WTC11 (cell line): ENCODE data around the gene CHMP1A. TPM values are rescaled to one million over a fixed set of nuclear protein-coding genes. Genes with fewer than 3 reads are reported as not detected.

Experiments
- ATAC-seq: fragments of 200-7000 bp; cut with Tn5 transposase; 2 replicates; pipeline ENCODE4 v1.10.0; 2021; ENCODE audit warnings: mild to moderate bottlenecking, moderate library complexity
- CTCF ChIA-PET: fragments of 300-600 bp; sonication (Branson Sonifier 250); formaldehyde crosslinking; loops from one replicate; lab custom pipeline; 2021; ENCODE audit warnings: antibody characterized with exemption; lab: Charles Lee
- POLR2A ChIA-PET: fragments of 350-600 bp; sonication (Branson Sonifier 250); formaldehyde crosslinking; loops from one replicate; lab custom pipeline; 2021; ENCODE audit warnings: antibody characterized with exemption; lab: Charles Lee
- DNase-seq: peaks from one replicate; pipeline ENCODE4 v3.0.0; 2021; ENCODE audit warnings: low spot score
- H3K27ac Mint-ChIP-seq: 2 replicates; pipeline ENCODE4 v1.8.0; 2021; ENCODE audit warnings: mixed read lengths
- H3K27me3 Mint-ChIP-seq: 2 replicates; pipeline ENCODE4 v1.8.0; 2021; ENCODE audit warnings: low read depth, mild to moderate bottlenecking, moderate library complexity, mixed read lengths
- H3K36me3 Mint-ChIP-seq: 2 replicates; pipeline ENCODE4 v1.8.0; 2021; ENCODE audit warnings: mixed read lengths
- H3K4me1 Mint-ChIP-seq: 2 replicates; pipeline ENCODE4 v1.8.0; 2022; ENCODE audit warnings: mixed read lengths
- H3K4me3 Mint-ChIP-seq: 2 replicates; pipeline ENCODE4 v1.8.0; 2021; ENCODE audit warnings: mild to moderate bottlenecking, moderate library complexity, mixed read lengths
- H3K9me3 Mint-ChIP-seq: 2 replicates; pipeline ENCODE4 v1.8.0; 2021; ENCODE audit warnings: mixed read lengths
- CREM ChIP-seq: sonication (generic); formaldehyde crosslinking; IDR thresholded peaks from 2 replicates; pipeline ENCODE4 v1.8.1; 2022; ENCODE audit warnings: mild to moderate bottlenecking, missing genetic modification reagents, moderate library complexity
- E2F4 ChIP-seq: sonication (generic); formaldehyde crosslinking; IDR thresholded peaks from 2 replicates; pipeline ENCODE4 v1.8.1; 2022; ENCODE audit warnings: low read depth, mild to moderate bottlenecking, moderate library complexity, missing genetic modification reagents, borderline replicate concordance
- FOXK1 ChIP-seq: sonication (generic); formaldehyde crosslinking; IDR thresholded peaks from 2 replicates; pipeline ENCODE4 v1.8.0; 2022; ENCODE audit warnings: mild to moderate bottlenecking, moderate library complexity, missing genetic modification reagents
- HMGA2 ChIP-seq: fragments of 250-450 bp; sonication (Bioruptor Pico); IDR thresholded peaks from 2 replicates; pipeline ENCODE4 v1.4.0; 2021; ENCODE audit warnings: mild to moderate bottlenecking, moderate library complexity
- JAZF1 ChIP-seq: fragments of 250-450 bp; sonication (Bioruptor Pico); IDR thresholded peaks from 2 replicates; pipeline ENCODE4 v1.9.0; 2021; ENCODE audit warnings: moderate library complexity, mild to moderate bottlenecking, inconsistent platforms
- MAX ChIP-seq: sonication (generic); formaldehyde crosslinking; IDR thresholded peaks from 2 replicates; pipeline ENCODE4 v1.8.0; 2022; ENCODE audit warnings: mild to moderate bottlenecking, missing genetic modification reagents
- MLX ChIP-seq: sonication (generic); formaldehyde crosslinking; IDR thresholded peaks from 2 replicates; pipeline ENCODE4 v1.8.1; 2023; ENCODE audit warnings: mild to moderate bottlenecking, missing genetic modification reagents, moderate library complexity
- MYBL2 ChIP-seq: sonication (generic); formaldehyde crosslinking; IDR thresholded peaks from 2 replicates; pipeline ENCODE4 v1.8.1; 2023; ENCODE audit warnings: mild to moderate bottlenecking, moderate library complexity, missing genetic modification reagents
- NFE2L1 ChIP-seq: sonication (generic); formaldehyde crosslinking; IDR thresholded peaks from 2 replicates; pipeline ENCODE4 v1.8.1; 2023; ENCODE audit warnings: missing genetic modification reagents
- PRDM15 ChIP-seq: sonication (generic); formaldehyde crosslinking; IDR thresholded peaks from 2 replicates; pipeline ENCODE4 v1.8.0; 2022; ENCODE audit warnings: missing genetic modification reagents
- RORB ChIP-seq: fragments of 250-450 bp; sonication (Bioruptor Pico); IDR thresholded peaks from 2 replicates; pipeline ENCODE4 v1.9.0; 2021; ENCODE audit warnings: mild to moderate bottlenecking
- STAT6 ChIP-seq: sonication (generic); formaldehyde crosslinking; conservative IDR thresholded peaks from 2 replicates; pipeline ENCODE4 v1.8.1; 2023; ENCODE audit warnings: mild to moderate bottlenecking, low read depth, missing genetic modification reagents, moderate library complexity
- TCF7 ChIP-seq: sonication (generic); formaldehyde crosslinking; IDR thresholded peaks from 2 replicates; pipeline ENCODE4 v1.8.0; 2022; ENCODE audit warnings: mild to moderate bottlenecking, low read depth, missing genetic modification reagents, moderate library complexity
- TEAD4 ChIP-seq: sonication (generic); formaldehyde crosslinking; IDR thresholded peaks from 2 replicates; pipeline ENCODE4 v1.8.0; 2022; ENCODE audit warnings: mild to moderate bottlenecking, missing genetic modification reagents
- TP53 ChIP-seq: sonication (generic); formaldehyde crosslinking; IDR thresholded peaks from 2 replicates; pipeline ENCODE4 v1.8.1; 2023; ENCODE audit warnings: mild to moderate bottlenecking, missing genetic modification reagents
- ZNF121 ChIP-seq: sonication (generic); formaldehyde crosslinking; IDR thresholded peaks from 2 replicates; pipeline ENCODE4 v1.8.0; 2023; ENCODE audit warnings: missing genetic modification reagents
- total RNA-seq: library from RNA; stranded (reverse); gene quantifications from 3 replicates; pipeline ENCODE4 v1.2.3, GENCODE V29; 2021
- TF ChIP-seq, protein P1 (sequence below): sonication (generic); formaldehyde crosslinking; IDR thresholded peaks from 2 replicates; pipeline ENCODE4 v1.8.0; 2023; ENCODE audit warnings: mild to moderate bottlenecking, missing genetic modification reagents

Gene CHMP1A
- total RNA-seq, 1 experiment from 2014 or later, result 76.0 TPM

GRCh38 chr16:89678258-89678657 is 20.8 kb upstream of the CHMP1A start:
- no peak overlapping the region for H3K27ac Mint-ChIP-seq
- ChIA-PET CTCF (interaction anchor here (0.6 kb wide), 1 partner anchor 35 kb away, joined by 3 read pairs; no protein-coding TSS in a partner anchor), POLR2A (no interaction called here)
- H3K36me3 Mint-ChIP-seq, result peaks cover 54% of the 10 kb centered on the region
- no peak overlapping the region for H3K4me3 Mint-ChIP-seq
- TF ChIP-seq ZNF121 (CRISPR knock-in tag) (no peak), CREM (no peak), TEAD4 (no peak), E2F4 (CRISPR knock-in tag) (no peak), PRDM15 (no peak), MAX (CRISPR knock-in tag) (no peak), MYBL2 (CRISPR knock-in tag) (no peak), MLX (CRISPR knock-in tag) (no peak), JAZF1 (CRISPR knock-in tag) (no peak), FOXK1 (CRISPR knock-in tag) (no peak)
- peaks cover 2% of the 10 kb centered on the region for H3K27me3 Mint-ChIP-seq
- ATAC-seq (no peak), DNase-seq (no peak)
- peaks cover 32% of the 10 kb centered on the region for H3K9me3 Mint-ChIP-seq
- no peaks in the 10 kb centered on the region for H3K4me1 Mint-ChIP-seq

GRCh38 chr16:89672177-89672941 is 14.9 kb upstream of the CHMP1A start:
- Mint-ChIP-seq H3K27ac (no peak overlapping the region), H3K4me1 (no peaks in the 10 kb centered on the region), H3K27me3 (peaks cover 6% of the 10 kb centered on the region; the same call in 1 of the 2 replicates), H3K4me3 (no peak overlapping the region), H3K36me3 (peaks cover 15% of the 10 kb centered on the region), H3K9me3 (peaks cover 17% of the 10 kb centered on the region)
- ChIA-PET CTCF (no interaction called here), POLR2A (no interaction called here)
- DNase-seq (no peak), ATAC-seq (no peak)
- TF ChIP-seq RORB (CRISPR knock-in tag), result no peak
- TF ChIP-seq, protein P1, sequence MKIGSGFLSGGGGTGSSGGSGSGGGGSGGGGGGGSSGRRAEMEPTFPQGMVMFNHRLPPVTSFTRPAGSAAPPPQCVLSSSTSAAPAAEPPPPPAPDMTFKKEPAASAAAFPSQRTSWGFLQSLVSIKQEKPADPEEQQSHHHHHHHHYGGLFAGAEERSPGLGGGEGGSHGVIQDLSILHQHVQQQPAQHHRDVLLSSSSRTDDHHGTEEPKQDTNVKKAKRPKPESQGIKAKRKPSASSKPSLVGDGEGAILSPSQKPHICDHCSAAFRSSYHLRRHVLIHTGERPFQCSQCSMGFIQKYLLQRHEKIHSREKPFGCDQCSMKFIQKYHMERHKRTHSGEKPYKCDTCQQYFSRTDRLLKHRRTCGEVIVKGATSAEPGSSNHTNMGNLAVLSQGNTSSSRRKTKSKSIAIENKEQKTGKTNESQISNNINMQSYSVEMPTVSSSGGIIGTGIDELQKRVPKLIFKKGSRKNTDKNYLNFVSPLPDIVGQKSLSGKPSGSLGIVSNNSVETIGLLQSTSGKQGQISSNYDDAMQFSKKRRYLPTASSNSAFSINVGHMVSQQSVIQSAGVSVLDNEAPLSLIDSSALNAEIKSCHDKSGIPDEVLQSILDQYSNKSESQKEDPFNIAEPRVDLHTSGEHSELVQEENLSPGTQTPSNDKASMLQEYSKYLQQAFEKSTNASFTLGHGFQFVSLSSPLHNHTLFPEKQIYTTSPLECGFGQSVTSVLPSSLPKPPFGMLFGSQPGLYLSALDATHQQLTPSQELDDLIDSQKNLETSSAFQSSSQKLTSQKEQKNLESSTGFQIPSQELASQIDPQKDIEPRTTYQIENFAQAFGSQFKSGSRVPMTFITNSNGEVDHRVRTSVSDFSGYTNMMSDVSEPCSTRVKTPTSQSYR (CRISPR knock-in tag), result no peak
- no peak for TF ChIP-seq JAZF1 (CRISPR knock-in tag)
- no peak for TF ChIP-seq NFE2L1 (CRISPR knock-in tag)
- no peak for TF ChIP-seq MAX (CRISPR knock-in tag)
- TF ChIP-seq PRDM15, result no peak
- TF ChIP-seq STAT6 (CRISPR knock-in tag), result no peak
- no peak for TF ChIP-seq TCF7 (CRISPR knock-in tag)
- TF ChIP-seq HMGA2, result no peak
- TF ChIP-seq TP53 (CRISPR knock-in tag), result no peak
